ENCODE measurements around the gene RNU7-1.

- TF ChIP-seq EHF (CRISPR knock-in tag; IDR thresholded peaks at IDR 0.05), result no peak
- TF ChIP-seq CTCF (IDR thresholded peaks at IDR 0.05), result no peak
- TF ChIP-seq EHMT2 (IDR thresholded peaks at IDR 0.05; ENCODE audit: low read depth), result no peak
- TF ChIP-seq JUN (IDR thresholded peaks at IDR 0.05), result no peak
- no peak for TF ChIP-seq POLR2A (IDR thresholded peaks at IDR 0.05; ENCODE audit: low read length)
- no peak for TF ChIP-seq CBX2 (IDR thresholded peaks at IDR 0.05; ENCODE audit: borderline replicate concordance, low read depth)
- no peak for TF ChIP-seq REST (IDR thresholded peaks at IDR 0.05)
- TF ChIP-seq MAZ (IDR thresholded peaks at IDR 0.05; ENCODE audit: borderline replicate concordance, low read depth, low read length), result no peak
- TF ChIP-seq CHD2 (IDR thresholded peaks at IDR 0.05; ENCODE audit: low read length, partially characterized antibody), result no peak
- no peak for TF ChIP-seq BHLHE40 (IDR thresholded peaks at IDR 0.05; ENCODE audit: low read depth, low read length)
- no peak for TF ChIP-seq CBX8 (IDR thresholded peaks at IDR 0.05)
- no peak for TF ChIP-seq TP53 (CRISPR knock-in tag; IDR thresholded peaks at IDR 0.05)
Observed at GRCh38 chr12:6938353-6939190, 5.0 kb upstream of the RNU7-1 start.

Measured in A549 (cell line).